Myocyte (in vitro differentiated cells): Measurements from ENCODE around the gene NF2. TPM values are rescaled to one million over a fixed set of nuclear protein-coding genes. Genes with fewer than 3 reads are reported as not detected.
A peak's percentile ranks its signal among the peaks of the same experiment; 100 is the strongest.

Source experiments
- DNase-seq: peaks from one replicate; pipeline ENCODE4 v3.0.0-alpha.2; 2012; ENCODE audit warnings: low read depth
- total RNA-seq: library from RNA; depleted of rRNA; stranded (reverse); fragments of >200 nt; gene quantifications from 2 replicates; pipeline ENCODE4 v1.2.3, GENCODE V29; 2014

The NF2 gene
- total RNA-seq, 1 donor from 2014 or later: 71.1 TPM

- no peak for DNase-seq
These were observed 134.8 kb downstream of the NF2 start for GRCh38 chr22:29738118-29738815.

GRCh38 chr22:29739346-29739875 is 136.0 kb downstream of the NF2 start:
- DNase-seq: no peak

GRCh38 chr22:29740216-29740615 is 136.8 kb downstream of the NF2 start:
- DNase-seq: no peak

- DNase-seq: no peak
These were observed 138.5 kb downstream of the NF2 start for GRCh38 chr22:29741926-29742325.

- no peak for DNase-seq
These were observed 138.9 kb downstream of the NF2 start for GRCh38 chr22:29742326-29742725.

GRCh38 chr22:29744902-29745301 is 141.5 kb downstream of the NF2 start:
- peak; percentile 96 for DNase-seq

- DNase-seq: peak; percentile 16
These were observed 144.4 kb downstream of the NF2 start for GRCh38 chr22:29747832-29748231.

Other genes starting within 250 kb of the NF2 start
- gene AP1B1, start 215.1 kb upstream of the NF2 start, total RNA-seq: 39.9 and 43.3 TPM in 2 replicates
- not detected in 2 replicates for gene RFPL1, start 165.1 kb upstream of the NF2 start, total RNA-seq
- 1.8 and 2.0 TPM in 2 replicates for gene NEFH, start 123.4 kb upstream of the NF2 start, total RNA-seq
- gene THOC5, start 49.9 kb upstream of the NF2 start, total RNA-seq: 28.7 and 34.9 TPM in 2 replicates
- gene NIPSNAP1, start 22.5 kb upstream of the NF2 start, total RNA-seq: 15.2 and 22.4 TPM in 2 replicates
- 0.05 and 0.16 TPM in 2 replicates for gene CABP7, start 116.4 kb downstream of the NF2 start, total RNA-seq
- 37.8 and 44.5 TPM in 2 replicates for gene ZMAT5, start 163.4 kb downstream of the NF2 start, total RNA-seq
- gene UQCR10, start 163.7 kb downstream of the NF2 start, total RNA-seq: 106 and 140 TPM in 2 replicates
- gene ASCC2, start 234.6 kb downstream of the NF2 start, total RNA-seq: 20.1 and 33.6 TPM in 2 replicates